H1 (cell line): Measurements from ENCODE around the gene HABP2. TPM values are rescaled to one million over a fixed set of nuclear protein-coding genes. Genes with fewer than 3 reads are reported as not detected.

Experiments
- CTCF ChIA-PET: fragments of 300-600 bp; sonication (Branson Sonifier 250); formaldehyde crosslinking; loops from one replicate; lab custom pipeline; 2021; ENCODE audit not compliant: partially characterized antibody; lab: Charles Lee
- POLR2A ChIA-PET: fragments of 300-600 bp; sonication (Branson Sonifier 250); formaldehyde crosslinking; loops from one replicate; lab custom pipeline; 2021; ENCODE audit warnings: inconsistent platforms; ENCODE audit not compliant: partially characterized antibody; lab: Charles Lee
- DNase-seq, 2 experiments: peaks; one replicate each; pipeline versions ENCODE4 v3.0.0 to v3.0.0-alpha.2; 2010 to 2022; ENCODE audit warnings: low spot score in 2 of 2, low read depth in 1 of 2, mixed read lengths in 1 of 2
- FAIRE-seq: peaks from 2 replicates; lab custom pipeline; 2011; peaks lifted over from hg19 to GRCh38; lab: Jason Lieb, UNC
- H2AFZ ChIP-seq: 2 replicates; pipeline ENCODE4 v1.8.1; 2012; ENCODE audit warnings: low read length, inconsistent platforms
- H2AK5ac ChIP-seq: 2 replicates; pipeline ENCODE4 v1.6.1; 2013; ENCODE audit warnings: low read depth, low read length
- H2BK120ac ChIP-seq: replicated peaks from 2 replicates; pipeline ENCODE3; 2013; ENCODE audit warnings: low read depth, low read length, inconsistent platforms
- H2BK12ac ChIP-seq: 2 replicates; pipeline ENCODE4 v1.6.1; 2013; ENCODE audit warnings: low read depth, low read length
- H2BK15ac ChIP-seq: 2 replicates; pipeline ENCODE4 v1.6.1; 2013; ENCODE audit warnings: low read length
- H2BK20ac ChIP-seq: 2 replicates; pipeline ENCODE4 v1.6.1; 2013; ENCODE audit warnings: low read length
- H2BK5ac ChIP-seq: 2 replicates; pipeline ENCODE4 v1.6.1; 2013; ENCODE audit warnings: low read depth, low read length
- H3K14ac ChIP-seq: 2 replicates; pipeline ENCODE4 v1.6.1; 2013; ENCODE audit warnings: inconsistent platforms; ENCODE audit not compliant: insufficient read length
- H3K18ac ChIP-seq: 2 replicates; pipeline ENCODE4 v1.6.1; 2013; ENCODE audit warnings: low read length; ENCODE audit errors: extremely low read depth
- H3K23ac ChIP-seq: 2 replicates; pipeline ENCODE4 v1.6.1; 2013; ENCODE audit warnings: inconsistent platforms; ENCODE audit not compliant: insufficient read length
- H3K23me2 ChIP-seq: 2 replicates; pipeline ENCODE4 v1.6.1; 2013; ENCODE audit warnings: low read depth, low read length
- H3K27ac ChIP-seq: 2 replicates; pipeline ENCODE4 v1.6.1; 2011; ENCODE audit warnings: low read depth, low read length, inconsistent platforms
- H3K27me3 ChIP-seq, 4 experiments: replicated peaks in 1 of 4; 1 replicate in 1 of 4; 2 replicates in 3 of 4; pipeline versions ENCODE4 v1.6.1 to v1.8.1; 2011 to 2013; ENCODE audit warnings: low read length in 3 of 4, mild to moderate bottlenecking in 3 of 4, inconsistent platforms in 2 of 4, mixed read lengths in 2 of 4, moderate library complexity in 1 of 4; ENCODE audit not compliant: control insufficient read depth in 3 of 4, insufficient read depth in 3 of 4; ENCODE audit errors: extremely low read depth in 1 of 4
- H3K36me3 ChIP-seq, 4 experiments: 2 replicates each; pipeline versions ENCODE4 v1.6.1 to v1.8.1; 2011 to 2013; ENCODE audit warnings: mild to moderate bottlenecking in 4 of 4, low read length in 3 of 4, moderate library complexity in 2 of 4, control low read depth in 1 of 4, inconsistent platforms in 1 of 4; ENCODE audit not compliant: insufficient read depth in 4 of 4, control insufficient read depth in 2 of 4
- H3K4ac ChIP-seq: replicated peaks from 2 replicates; pipeline ENCODE3; 2013; ENCODE audit warnings: low read length, low read depth, mixed read lengths, inconsistent platforms; ENCODE audit not compliant: insufficient read length
- H3K4me1 ChIP-seq, 4 experiments: replicated peaks in 1 of 4; 1 replicate in 1 of 4; 2 replicates in 3 of 4; pipeline versions ENCODE4 v1.6.1 to v1.8.1; 2011 to 2013; ENCODE audit warnings: low read length in 3 of 4, inconsistent platforms in 2 of 4, mixed read lengths in 1 of 4; ENCODE audit not compliant: insufficient read depth in 4 of 4, control insufficient read depth in 3 of 4
- H3K4me2 ChIP-seq, 2 experiments: 2 replicates each; pipeline versions ENCODE4 v1.6.1 to v1.8.1; 2011 to 2013; ENCODE audit warnings: low read depth in 2 of 2, low read length in 2 of 2, control low read depth in 1 of 2, inconsistent platforms in 1 of 2, mild to moderate bottlenecking in 1 of 2; ENCODE audit not compliant: insufficient read depth in 1 of 2
- H3K4me3 ChIP-seq, 4 experiments: fragments of 200-600, 300-600 bp in 1 of 4; sonication (generic), shearing (Covaris generic), sonication (Bioruptor Twin) in 1 of 4; 2 replicates each; pipeline versions ENCODE4 v1.5.1 to v1.8.1; 2011 to 2016; ENCODE audit warnings: low read length in 4 of 4, low read depth in 3 of 4, control low read depth in 2 of 4, inconsistent platforms in 2 of 4, mild to moderate bottlenecking in 2 of 4, mixed read lengths in 1 of 4, moderate library complexity in 1 of 4; ENCODE audit not compliant: insufficient read depth in 2 of 4; ENCODE audit errors: extremely low read depth in 1 of 4
- H3K56ac ChIP-seq: replicated peaks from 2 replicates; pipeline ENCODE3; 2013; ENCODE audit warnings: low read depth, mild to moderate bottlenecking, mixed read lengths, low read length, inconsistent platforms; ENCODE audit not compliant: insufficient read length
- H3K79me1 ChIP-seq: 2 replicates; pipeline ENCODE4 v1.6.1; 2013; ENCODE audit warnings: low read depth, low read length, control low read depth
- H3K79me2 ChIP-seq, 2 experiments: 2 replicates each; pipeline versions ENCODE4 v1.6.1 to v1.8.1; 2012 to 2013; ENCODE audit warnings: low read length in 2 of 2, mild to moderate bottlenecking in 2 of 2, inconsistent platforms in 1 of 2; ENCODE audit not compliant: insufficient read depth in 2 of 2, control insufficient read depth in 1 of 2
- H3K9ac ChIP-seq, 4 experiments: replicated peaks in 1 of 4; 1 replicate in 1 of 4; 2 replicates in 3 of 4; pipeline versions ENCODE4 v1.6.1 to v1.8.1; 2011 to 2013; ENCODE audit warnings: low read depth in 3 of 4, low read length in 3 of 4, control low read depth in 2 of 4, mild to moderate bottlenecking in 2 of 4, moderate library complexity in 2 of 4, inconsistent platforms in 1 of 4; ENCODE audit errors: extremely low read depth in 1 of 4
- H3K9me3 ChIP-seq, 2 experiments: 2 replicates each; pipeline versions ENCODE4 v1.6.1 to v1.8.1; 2012 to 2013; ENCODE audit warnings: mild to moderate bottlenecking in 2 of 2, moderate library complexity in 2 of 2, control low read depth in 1 of 2, inconsistent platforms in 1 of 2, low read depth in 1 of 2, low read length in 1 of 2, mixed read lengths in 1 of 2; ENCODE audit not compliant: insufficient read depth in 2 of 2
- H4K20me1 ChIP-seq, 2 experiments: replicated peaks in 1 of 2; 2 replicates each; pipeline versions ENCODE3 to v1.8.1; 2011 to 2013; ENCODE audit warnings: inconsistent platforms in 2 of 2, low read length in 2 of 2, mild to moderate bottlenecking in 1 of 2; ENCODE audit not compliant: insufficient read depth in 2 of 2, control insufficient read depth in 1 of 2
- H4K5ac ChIP-seq: 2 replicates; pipeline ENCODE4 v1.6.1; 2013; ENCODE audit warnings: low read length, low read depth, mixed read lengths, inconsistent platforms; ENCODE audit not compliant: insufficient read length
- H4K8ac ChIP-seq: 2 replicates; pipeline ENCODE4 v1.8.0; 2013; ENCODE audit warnings: mild to moderate bottlenecking, moderate library complexity, low read length, inconsistent platforms; ENCODE audit not compliant: insufficient read depth; ENCODE audit errors: extremely low read depth
- H4K91ac ChIP-seq: replicated peaks from 2 replicates; pipeline ENCODE3; 2013; ENCODE audit warnings: low read length, mixed read lengths, inconsistent platforms; ENCODE audit not compliant: insufficient read length
- CBX5 ChIP-seq: fragments of 300-800, 300-1000 bp; sonication (generic); IDR thresholded peaks from 2 replicates; pipeline ENCODE4 v1.7.1; 2016; ENCODE audit warnings: antibody characterized with exemption, low read length, low read depth
- CEBPB ChIP-seq: IDR thresholded peaks from 2 replicates; pipeline ENCODE4 v1.6.1; 2012; ENCODE audit warnings: low read depth, low read length
- CTBP2 ChIP-seq: IDR thresholded peaks from 2 replicates; pipeline ENCODE4 v1.7.0; 2011; ENCODE audit warnings: borderline replicate concordance, mild to moderate bottlenecking, moderate library complexity, mixed read lengths, low read length; ENCODE audit not compliant: insufficient read depth, insufficient read length
- EGR1 ChIP-seq: IDR thresholded peaks from 2 replicates; pipeline ENCODE4 v1.6.1; 2011; ENCODE audit warnings: low read depth, low read length, borderline replicate concordance
- EP300 ChIP-seq, 2 experiments: IDR thresholded peaks; 1 replicate in 1 of 2; 2 replicates in 1 of 2; pipeline ENCODE4 v1.6.1; 2011 to 2012; ENCODE audit warnings: low read depth in 2 of 2, low read length in 2 of 2, mild to moderate bottlenecking in 2 of 2, borderline replicate concordance in 1 of 2, inconsistent platforms in 1 of 2, moderate library complexity in 1 of 2
- EZH2 ChIP-seq: fragments of 200-600 bp; sonication (generic); IDR thresholded peaks from 2 replicates; pipeline ENCODE4 v1.7.1; 2012; ENCODE audit warnings: low read depth, mild to moderate bottlenecking, moderate library complexity, low read length, inconsistent platforms; ENCODE audit not compliant: severe bottlenecking
- HDAC2 ChIP-seq, 2 experiments: fragments of 300-600 bp in 1 of 2; sonication (generic) in 1 of 2; IDR thresholded peaks; 2 replicates each; pipeline ENCODE4 v1.6.1; 2011 to 2012; ENCODE audit warnings: low read depth in 2 of 2, low read length in 2 of 2, mild to moderate bottlenecking in 2 of 2, moderate library complexity in 2 of 2, borderline replicate concordance in 1 of 2, inconsistent platforms in 1 of 2
- NANOG ChIP-seq: IDR thresholded peaks from 2 replicates; pipeline ENCODE4 v1.6.1; 2011; ENCODE audit warnings: low read length, low read depth, mild to moderate bottlenecking, inconsistent platforms; ENCODE audit not compliant: insufficient read depth, poor library complexity, severe bottlenecking
- POLR2A ChIP-seq, 2 experiments: IDR thresholded peaks; 1 replicate in 1 of 2; 2 replicates in 1 of 2; pipeline ENCODE4 v1.6.1; 2011; ENCODE audit warnings: low read depth in 2 of 2, low read length in 2 of 2, mild to moderate bottlenecking in 2 of 2; ENCODE audit errors: control extremely low read depth in 1 of 2
- RAD21 ChIP-seq, 2 experiments: IDR thresholded peaks in 1 of 2; conservative IDR thresholded peaks in 1 of 2; 2 replicates each; pipeline ENCODE4 v1.6.1; 2011; ENCODE audit warnings: low read depth in 2 of 2, low read length in 2 of 2, improper control_type of control experiment in 1 of 2, inconsistent platforms in 1 of 2, mild to moderate bottlenecking in 1 of 2, moderate library complexity in 1 of 2
- TAF1 ChIP-seq: IDR thresholded peaks from 2 replicates; pipeline ENCODE4 v1.6.1; 2011; ENCODE audit warnings: mild to moderate bottlenecking, low read depth, low read length
- TAF7 ChIP-seq: optimal IDR thresholded peaks from 2 replicates; pipeline ENCODE3; 2011; ENCODE audit warnings: low read depth, mild to moderate bottlenecking, inconsistent platforms, low read length, moderate library complexity, borderline replicate concordance
- WGBS, 2 experiments: shearing (Covaris generic) in 1 of 2; methylation state at CpG; one replicate each; pipeline versions ENCODE4 v1.1.6 to v1.1.7; 2013 to 2015; ENCODE audit warnings: low lambda C conversion rate in 2 of 2, mixed read lengths in 2 of 2, inconsistent platforms in 1 of 2, low coverage in 1 of 2, missing lambda C conversion rate in 1 of 2; ENCODE audit not compliant: insufficient replicate concordance in 2 of 2, insufficient coverage in 1 of 2, insufficient read length in 1 of 2; ENCODE audit errors: extremely low coverage in 1 of 2, missing lambda C conversion rate in 1 of 2; 5-methylcytosine and 5-hydroxymethylcytosine counted together
- polyA plus RNA-seq, 7 experiments: library from polyadenylated mRNA; depleted of rRNA in 3 of 7; stranded (reverse) in 5 of 7; unstranded in 2 of 7; fragments of >200 nt in 5 of 7; fragments of 200-250 nt in 2 of 7; gene quantifications; 1 replicate in 5 of 7; 2 replicates in 1 of 7; 4 replicates in 1 of 7; pipeline versions ENCODE4 v1.2.1 to v1.2.3, GENCODE V29; 2011 to 2013; ENCODE audit warnings: missing spikeins in 2 of 7, mixed read lengths in 2 of 7
- total RNA-seq: library from RNA; stranded (reverse); fragmentation: NEBNext Ultra II Directional; extraction: Animal tissue kit (Norgen Biotek cat#: 25700); gene quantifications from 2 replicates; pipeline ENCODE4 v1.2.1, GENCODE V29; 2021

Gene HABP2
- total and polyA plus RNA-seq, 2 of the 8 experiments (the other 6 are each of a cell fraction or from before 2014, with no cell fraction given), result not detected

- TF ChIP-seq TAF1, result no peak
- no peak for TF ChIP-seq HDAC2 (IDR thresholded peaks at IDR 0.05; ENCODE audit: borderline replicate concordance in 1 of 2, low read depth in 2 of 2, low read length in 2 of 2)
- no peak for TF ChIP-seq RAD21 (IDR thresholded peaks at IDR 0.05 in 1 of 2, conservative IDR thresholded peaks at IDR 0.05 in 1 of 2; ENCODE audit: low read depth in 2 of 2, low read length in 2 of 2)
- no peak for TF ChIP-seq TAF7
- TF ChIP-seq NANOG, result no peak
- no peak for TF ChIP-seq CBX5
- no peak for TF ChIP-seq EGR1
- no peak for TF ChIP-seq CTBP2
- no peak for TF ChIP-seq POLR2A (IDR thresholded peaks at IDR 0.05; ENCODE audit: control extremely low read depth in 1 of 2, low read depth in 2 of 2, low read length in 2 of 2)
- no peak for TF ChIP-seq EP300 (IDR thresholded peaks at IDR 0.05; ENCODE audit: borderline replicate concordance in 1 of 2, low read depth in 2 of 2, low read length in 2 of 2)
- no peak for TF ChIP-seq CEBPB
- TF ChIP-seq EZH2, result no peak
- ChIA-PET CTCF (interaction anchor here (0.7 to 8.7 kb wide), 24 partner anchors 9 to 312 kb away, joined by 3 to 57 read pairs (median 6); no protein-coding TSS in a partner anchor), POLR2A (no interaction called here)
- no peak overlapping the region for H4K91ac ChIP-seq
- no peak overlapping the region for H3K4me2 ChIP-seq
- no peak overlapping the region for H2AFZ ChIP-seq
- H2AK5ac ChIP-seq, result no peak overlapping the region
- H3K4me3 ChIP-seq, result no peak overlapping the region
- H2BK120ac ChIP-seq, result no peak overlapping the region
- H3K14ac ChIP-seq, result no peak overlapping the region
- no peak overlapping the region for H3K23ac ChIP-seq
- H3K36me3 ChIP-seq, result no peaks in the 10 kb centered on the region
- H2BK15ac ChIP-seq, result no peak overlapping the region
- H3K79me2 ChIP-seq, result no peaks in the 10 kb centered on the region
- no peaks in the 10 kb centered on the region for H3K9me3 ChIP-seq
- H2BK20ac ChIP-seq, result no peak overlapping the region
- no peak overlapping the region for H2BK5ac ChIP-seq
- H2BK12ac ChIP-seq, result no peak overlapping the region
- no peak overlapping the region for H4K8ac ChIP-seq
- 89% methylated on average over 5 of the region's 5 CpGs; no CpG with 5 or more reads in 1 of the 2 experiments for WGBS, 2 experiments
- no peak overlapping the region for H3K18ac ChIP-seq
- no peaks in the 10 kb centered on the region for H3K23me2 ChIP-seq
- no peak overlapping the region for H4K5ac ChIP-seq
- H3K4me1 ChIP-seq, result peaks cover 2 to 15% (median 13%) of the 10 kb centered on the region in 4 experiments
- H3K56ac ChIP-seq, result no peak overlapping the region
- H4K20me1 ChIP-seq, result peaks cover 8 to 13% of the 10 kb centered on the region in 2 experiments
- H3K27me3 ChIP-seq, result peaks cover 46 to 59% (median 52%) of the 10 kb centered on the region in 4 experiments
- no peaks in the 10 kb centered on the region for H3K79me1 ChIP-seq
- FAIRE-seq (no peak), DNase-seq (no peak)
- no peak overlapping the region for H3K4ac ChIP-seq
- H3K9ac ChIP-seq, result no peak overlapping the region
- H3K27ac ChIP-seq, result no peak overlapping the region
Observed at GRCh38 chr10:113562704-113563103, 9.9 kb downstream of the HABP2 start.
